ENCODE data around the gene ST7L. TPM values are rescaled to one million over a fixed set of nuclear protein-coding genes. Genes with fewer than 3 reads are reported as not detected.

ST7L gene
- total and polyA plus RNA-seq, 2 donors (not counting 3 experiments of a cell fraction or from before 2014, with no cell fraction given): 12.3 to 28.4 TPM

- intact Hi-C loops (cut with micrococcal nuclease) (no loop called here), dilution Hi-C loops (cut with MboI; ENCODE audit: extremely low pct_ligation_motif_present, low sequenced_read_pairs) (no loop called here)
- Histone ChIP-seq H3K79me2 (ENCODE audit: control insufficient read depth, insufficient read depth, low read length) (no peaks in the 10 kb centered on the region), H3K9me1 (replicated peaks; ENCODE audit: control insufficient read depth, extremely low read depth, insufficient read depth, low read length) (no peaks in the 10 kb centered on the region), H3K27me3 (ENCODE audit: control insufficient read depth in 2 of 2, insufficient read depth in 2 of 2, low read length in 2 of 2) (no peaks in the 10 kb centered on the region), H3K36me3 (ENCODE audit: control insufficient read depth in 2 of 2, extremely low read depth in 1 of 2, insufficient read depth in 2 of 2, low read length in 2 of 2) (peaks cover 2 to 6% of the 10 kb centered on the region in 2 experiments), H4K20me1 (replicated peaks; ENCODE audit: control insufficient read depth, extremely low read depth, insufficient read depth, low read length) (no peaks in the 10 kb centered on the region), H3K27ac (ENCODE audit: insufficient read depth, low read depth, low read length) (no peak overlapping the region), H3K4me2 (ENCODE audit: insufficient read depth, low read length) (no peak overlapping the region), H3K9me3 (replicated peaks; ENCODE audit: control insufficient read depth, insufficient read depth, low read length) (no peaks in the 10 kb centered on the region), H2AFZ (ENCODE audit: low read depth, low read length) (no peak overlapping the region), H3K4me3 (replicated peaks in 1 of 3; ENCODE audit: insufficient read depth in 1 of 3, low read depth in 1 of 3, low read length in 3 of 3) (no peak overlapping the region), H3K9ac (replicated peaks; ENCODE audit: extremely low read depth, insufficient read depth, low read length) (no peak overlapping the region), H3K4me1 (ENCODE audit: control insufficient read depth, extremely low read depth, insufficient read depth, low read length) (peaks cover 18% of the 10 kb centered on the region)
- TF ChIP-seq CTCF (IDR thresholded peaks at IDR 0.05; ENCODE audit: extremely low read depth in 1 of 2, insufficient read depth in 1 of 2, low read depth in 1 of 2, low read length in 2 of 2) (no peak), JUN (IDR thresholded peaks at IDR 0.05; ENCODE audit: borderline replicate concordance, insufficient read depth, insufficient read length, low read depth) (no peak), MAX (IDR thresholded peaks at IDR 0.05; ENCODE audit: insufficient read depth, insufficient read length) (no peak), MYC (IDR thresholded peaks at IDR 0.05; ENCODE audit: low read depth, low read length) (no peak)
- no peak for FAIRE-seq
- DNase-seq (ENCODE audit: low read depth, low spot score): no peak
- ChIA-PET POLR2A (no interaction called here), CTCF (interaction anchor here (1.5 to 2.7 kb wide), 3 partner anchors 32 to 38 kb away, joined by 4 to 15 read pairs (median 8); partner anchors contain the start of gene WNT2B)
- no TSS peak for BruUV-seq (replicated peaks)
Observed at GRCh38 chr1:112540226-112540794, 78.6 kb downstream of the ST7L start.

GRCh38 chr1:112538883-112539282, 80.1 kb downstream of the ST7L start:
- Histone ChIP-seq H3K27ac (ENCODE audit: insufficient read depth, low read depth, low read length) (no peak overlapping the region), H3K9ac (replicated peaks; ENCODE audit: extremely low read depth, insufficient read depth, low read length) (no peak overlapping the region), H2AFZ (ENCODE audit: low read depth, low read length) (no peak overlapping the region), H3K4me2 (ENCODE audit: insufficient read depth, low read length) (no peak overlapping the region), H4K20me1 (replicated peaks; ENCODE audit: control insufficient read depth, extremely low read depth, insufficient read depth, low read length) (no peaks in the 10 kb centered on the region), H3K4me1 (ENCODE audit: control insufficient read depth, extremely low read depth, insufficient read depth, low read length) (peaks cover 5% of the 10 kb centered on the region), H3K9me3 (replicated peaks; ENCODE audit: control insufficient read depth, insufficient read depth, low read length) (no peaks in the 10 kb centered on the region), H3K79me2 (ENCODE audit: control insufficient read depth, insufficient read depth, low read length) (no peaks in the 10 kb centered on the region), H3K36me3 (ENCODE audit: control insufficient read depth in 2 of 2, extremely low read depth in 1 of 2, insufficient read depth in 2 of 2, low read length in 2 of 2) (peaks cover 2 to 6% of the 10 kb centered on the region in 2 experiments), H3K4me3 (replicated peaks in 1 of 3; ENCODE audit: insufficient read depth in 1 of 3, low read depth in 1 of 3, low read length in 3 of 3) (no peak overlapping the region), H3K27me3 (ENCODE audit: control insufficient read depth in 2 of 2, insufficient read depth in 2 of 2, low read length in 2 of 2) (no peaks in the 10 kb centered on the region), H3K9me1 (replicated peaks; ENCODE audit: control insufficient read depth, extremely low read depth, insufficient read depth, low read length) (no peaks in the 10 kb centered on the region)
- TF ChIP-seq MYC (IDR thresholded peaks at IDR 0.05; ENCODE audit: low read depth, low read length): no peak
- TF ChIP-seq CTCF (IDR thresholded peaks at IDR 0.05; ENCODE audit: extremely low read depth in 1 of 2, insufficient read depth in 1 of 2, low read depth in 1 of 2, low read length in 2 of 2): no peak
- no peak for TF ChIP-seq POLR2AphosphoS5 (IDR thresholded peaks at IDR 0.05; ENCODE audit: insufficient read depth, low read depth, low read length)
- TF ChIP-seq POLR2A (IDR thresholded peaks at IDR 0.05; ENCODE audit: low read depth, low read length): no peak
- no peak for TF ChIP-seq JUN (IDR thresholded peaks at IDR 0.05; ENCODE audit: borderline replicate concordance, insufficient read depth, insufficient read length, low read depth)
- TF ChIP-seq GATA2 (IDR thresholded peaks at IDR 0.05; ENCODE audit: insufficient read depth, insufficient read length, low read depth, low read length): no peak
- TF ChIP-seq FOS (IDR thresholded peaks at IDR 0.05; ENCODE audit: borderline replicate concordance, insufficient read depth, low read length): no peak
- no peak for TF ChIP-seq MAX (IDR thresholded peaks at IDR 0.05; ENCODE audit: insufficient read depth, insufficient read length)
- no peak for TF ChIP-seq EZH2 (IDR thresholded peaks at IDR 0.05; ENCODE audit: borderline replicate concordance, low read depth, low read length, severe bottlenecking)
- CTCF ChIA-PET: interaction anchor here (1.2 to 2.7 kb wide), 5 partner anchors 31 to 73 kb away, joined by 3 to 15 read pairs (median 6); partner anchors contain the start of gene WNT2B
- no TSS peak for BruUV-seq (replicated peaks)
- FAIRE-seq (no peak), DNase-seq (ENCODE audit: low read depth, low spot score) (no peak)
- dilution Hi-C loops (cut with MboI; ENCODE audit: extremely low pct_ligation_motif_present, low sequenced_read_pairs) (no loop called here), intact Hi-C loops (cut with micrococcal nuclease) (no loop called here)
- POLR2A ChIA-PET: no interaction called here
